C4-2B (cell line): ENCODE data around the gene LRP11.

Experiments
- H3K27ac ChIP-seq: fragments of 450-650 bp; 2 replicates; pipeline ENCODE4 v1.5.1; 2017
- CTCF ChIP-seq: fragments of 450-650 bp; conservative IDR thresholded peaks from 2 replicates; pipeline ENCODE4 v1.5.1; 2017; ENCODE audit warnings: mild to moderate bottlenecking
- ZFX ChIP-seq: fragments of 450-650 bp; IDR thresholded peaks from 2 replicates; pipeline ENCODE4 v1.6.1; 2017

LRP11 gene

GRCh38 chr6:149806127-149806526 is 58.0 kb downstream of the LRP11 start:
- H3K27ac ChIP-seq: no peak overlapping the region

GRCh38 chr6:149783551-149783950 is 80.6 kb downstream of the LRP11 start:
- H3K27ac ChIP-seq: no peak overlapping the region
- TF ChIP-seq CTCF (no peak), ZFX (no peak)

More at GRCh38 chr6:149806127-149806526, 58.0 kb downstream of the LRP11 start:
- no peak for TF ChIP-seq CTCF
- TF ChIP-seq ZFX: no peak

GRCh38 chr6:149782337-149782736 is 81.8 kb downstream of the LRP11 start:
- no peak overlapping the region for H3K27ac ChIP-seq
- TF ChIP-seq ZFX (no peak), CTCF (no peak)

- TF ChIP-seq CTCF (no peak), ZFX (no peak)
- H3K27ac ChIP-seq: no peak overlapping the region
These were observed 82.4 kb downstream of the LRP11 start for GRCh38 chr6:149781715-149782114.

- H3K27ac ChIP-seq: no peak overlapping the region
- TF ChIP-seq CTCF: no peak
These were observed 84.6 kb downstream of the LRP11 start for GRCh38 chr6:149779644-149779963.

GRCh38 chr6:149777624-149778023 is 86.5 kb downstream of the LRP11 start:
- no peak overlapping the region for H3K27ac ChIP-seq
- TF ChIP-seq CTCF (no peak), ZFX (no peak)

GRCh38 chr6:149771925-149772324 is 92.2 kb downstream of the LRP11 start:
- H3K27ac ChIP-seq: no peak overlapping the region
- TF ChIP-seq CTCF (no peak), ZFX (no peak)
